Measurements from ENCODE around the gene PUS10. TPM values are rescaled to one million over a fixed set of nuclear protein-coding genes. Genes with fewer than 3 reads are reported as not detected.

Gene PUS10
- total and polyA plus RNA-seq, 2 experiments from 2014 or later, result 2.2 to 2.5 TPM

DNA sequence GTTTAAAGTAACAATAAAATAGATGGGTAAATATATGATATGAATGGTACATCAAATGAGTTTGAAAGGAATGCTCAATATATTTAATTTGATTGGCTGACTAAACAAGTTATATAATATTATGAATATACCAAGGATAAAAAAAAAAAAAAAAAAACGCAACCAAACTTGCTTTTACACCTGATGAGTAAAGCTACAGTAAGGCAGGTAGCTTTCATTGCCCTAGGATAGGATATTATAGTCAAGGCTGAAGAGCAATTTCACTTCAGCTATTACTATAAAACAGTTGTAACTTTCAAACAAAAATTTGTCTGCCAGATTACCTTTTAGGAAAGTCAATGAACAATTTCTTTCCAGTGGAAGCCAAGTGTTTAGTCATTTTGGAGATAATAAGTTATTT is 57.3 kb downstream of the PUS10 start:
- H3K4me1 Mint-ChIP-seq, result peaks cover 14% of the 10 kb centered on the region; the same call in 2 of the 3 replicates
- no peak overlapping the region for H3K4me2 ChIP-seq
- no peaks in the 10 kb centered on the region for H3K9me2 ChIP-seq (ENCODE audit: insufficient read depth)
- H3K36me3 Mint-ChIP-seq (ENCODE audit: low read depth), result no peaks in the 10 kb centered on the region
- H3K27ac Mint-ChIP-seq, result no peak overlapping the region
- H4K20me1 ChIP-seq (replicated peaks; ENCODE audit: insufficient read depth), result no peaks in the 10 kb centered on the region
- H3K9me3 Mint-ChIP-seq, result no peaks in the 10 kb centered on the region
- no peak overlapping the region for H3K27ac ChIP-seq (ENCODE audit: low read depth)
- H3K27me3 Mint-ChIP-seq (ENCODE audit: insufficient read depth, low read depth, poor library complexity), result peaks cover 1% of the 10 kb centered on the region
- TF ChIP-seq STAT1 (IDR thresholded peaks at IDR 0.05; ENCODE audit: unreplicated experiment) (no peak), JUNB (IDR thresholded peaks at IDR 0.05; ENCODE audit: unreplicated experiment) (no peak), EZH2phosphoT487 (IDR thresholded peaks at IDR 0.05; ENCODE audit: unreplicated experiment) (no peak), ZNF114 (CRISPR knock-in tag; IDR thresholded peaks at IDR 0.05) (no peak), EZH2 (IDR thresholded peaks at IDR 0.05; ENCODE audit: low read depth, unreplicated experiment) (no peak), NANOG (IDR thresholded peaks at IDR 0.05; ENCODE audit: borderline replicate concordance) (no peak), ZNF462 (CRISPR knock-in tag; IDR thresholded peaks at IDR 0.05) (no peak), REST (IDR thresholded peaks at IDR 0.05; ENCODE audit: unreplicated experiment) (no peak), ZNF331 (CRISPR knock-in tag; IDR thresholded peaks at IDR 0.05; ENCODE audit: low read depth) (no peak), CREB1 (CRISPR knock-in tag; IDR thresholded peaks at IDR 0.05; ENCODE audit: low read depth) (no peak), POLR2AphosphoS5 (IDR thresholded peaks at IDR 0.05; ENCODE audit: low read depth) (no peak)
- TF ChIP-seq, protein P1, sequence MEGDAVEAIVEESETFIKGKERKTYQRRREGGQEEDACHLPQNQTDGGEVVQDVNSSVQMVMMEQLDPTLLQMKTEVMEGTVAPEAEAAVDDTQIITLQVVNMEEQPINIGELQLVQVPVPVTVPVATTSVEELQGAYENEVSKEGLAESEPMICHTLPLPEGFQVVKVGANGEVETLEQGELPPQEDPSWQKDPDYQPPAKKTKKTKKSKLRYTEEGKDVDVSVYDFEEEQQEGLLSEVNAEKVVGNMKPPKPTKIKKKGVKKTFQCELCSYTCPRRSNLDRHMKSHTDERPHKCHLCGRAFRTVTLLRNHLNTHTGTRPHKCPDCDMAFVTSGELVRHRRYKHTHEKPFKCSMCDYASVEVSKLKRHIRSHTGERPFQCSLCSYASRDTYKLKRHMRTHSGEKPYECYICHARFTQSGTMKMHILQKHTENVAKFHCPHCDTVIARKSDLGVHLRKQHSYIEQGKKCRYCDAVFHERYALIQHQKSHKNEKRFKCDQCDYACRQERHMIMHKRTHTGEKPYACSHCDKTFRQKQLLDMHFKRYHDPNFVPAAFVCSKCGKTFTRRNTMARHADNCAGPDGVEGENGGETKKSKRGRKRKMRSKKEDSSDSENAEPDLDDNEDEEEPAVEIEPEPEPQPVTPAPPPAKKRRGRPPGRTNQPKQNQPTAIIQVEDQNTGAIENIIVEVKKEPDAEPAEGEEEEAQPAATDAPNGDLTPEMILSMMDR (conservative IDR thresholded peaks at IDR 0.05; ENCODE audit: low read depth in 2 of 2), result no peak
- TF ChIP-seq, protein P2, sequence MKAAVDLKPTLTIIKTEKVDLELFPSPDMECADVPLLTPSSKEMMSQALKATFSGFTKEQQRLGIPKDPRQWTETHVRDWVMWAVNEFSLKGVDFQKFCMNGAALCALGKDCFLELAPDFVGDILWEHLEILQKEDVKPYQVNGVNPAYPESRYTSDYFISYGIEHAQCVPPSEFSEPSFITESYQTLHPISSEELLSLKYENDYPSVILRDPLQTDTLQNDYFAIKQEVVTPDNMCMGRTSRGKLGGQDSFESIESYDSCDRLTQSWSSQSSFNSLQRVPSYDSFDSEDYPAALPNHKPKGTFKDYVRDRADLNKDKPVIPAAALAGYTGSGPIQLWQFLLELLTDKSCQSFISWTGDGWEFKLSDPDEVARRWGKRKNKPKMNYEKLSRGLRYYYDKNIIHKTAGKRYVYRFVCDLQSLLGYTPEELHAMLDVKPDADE (IDR thresholded peaks at IDR 0.05), result no peak
- ATAC-seq (no peak), DNase-seq (ENCODE audit: low spot score) (no peak)
- no peak overlapping the region for H3K4me3 ChIP-seq
- H2AFZ ChIP-seq, result no peak overlapping the region
- H3K36me3 ChIP-seq (ENCODE audit: insufficient read depth), result no peaks in the 10 kb centered on the region
- no peaks in the 10 kb centered on the region for H3K79me2 ChIP-seq (replicated peaks; ENCODE audit: insufficient read depth)
- H3K4me1 ChIP-seq (ENCODE audit: insufficient read depth), result peaks cover 15% of the 10 kb centered on the region; the same call in 1 of the 2 replicates
- no peaks in the 10 kb centered on the region for H3K27me3 ChIP-seq (ENCODE audit: insufficient read depth)
- H3F3A ChIP-seq (replicated peaks; ENCODE audit: low read depth), result no peaks in the 10 kb centered on the region
- no peak overlapping the region for H3K4me3 Mint-ChIP-seq
